NCI-H2107 treated with DMSO at 0.1 percent for 48 hours (cell line): ENCODE data around the gene INTS6.
A peak's percentile ranks its signal among the peaks of the same experiment; 100 is the strongest.
"Not testable (repeated sequence)": the region's sequence is repeated elsewhere in the genome, so short reads cannot be mapped to it uniquely, and the experiment has no call there.

Experiments used
- DNase-seq: peaks from one replicate; lab custom pipeline; 2025; ENCODE audit not compliant: unreplicated experiment; lab: John Stamatoyannopoulos, UW

INTS6 gene

GRCh38 chr13:51417716-51418115, 35.1 kb downstream of the INTS6 start:
- no peak for DNase-seq

- no peak for DNase-seq
Observed at GRCh38 chr13:51416107-51416506, 36.7 kb downstream of the INTS6 start.

- not testable (repeated sequence) for DNase-seq
Observed at GRCh38 chr13:51415339-51415738, 37.5 kb downstream of the INTS6 start.

- DNase-seq, result peak; percentile 53
Observed at GRCh38 chr13:51412431-51412830, 40.4 kb downstream of the INTS6 start.

GRCh38 chr13:51405176-51405575, 47.7 kb downstream of the INTS6 start:
- DNase-seq, result no peak

- DNase-seq, result no peak
Observed at GRCh38 chr13:51397262-51397941, 55.4 kb downstream of the INTS6 start.

GRCh38 chr13:51396352-51396751, 56.5 kb downstream of the INTS6 start:
- DNase-seq, result no peak

GRCh38 chr13:51394724-51395123, 58.1 kb downstream of the INTS6 start:
- no peak for DNase-seq

GRCh38 chr13:51385114-51385513, 67.7 kb downstream of the INTS6 start:
- no peak for DNase-seq

GRCh38 chr13:51380269-51380668, 72.6 kb downstream of the INTS6 start:
- DNase-seq, result peak; percentile 69

- no peak for DNase-seq
Observed at GRCh38 chr13:51373451-51373850, 79.4 kb downstream of the INTS6 start.

- DNase-seq, result no peak
Observed at GRCh38 chr13:51371768-51372399, 81.0 kb downstream of the INTS6 start.

- no peak for DNase-seq
Observed at GRCh38 chr13:51370811-51371210, 82.0 kb downstream of the INTS6 start.

- DNase-seq, result no peak
Observed at GRCh38 chr13:51370116-51370515, 82.7 kb downstream of the INTS6 start.

GRCh38 chr13:51364404-51365008, 88.3 kb downstream of the INTS6 start:
- DNase-seq, result no peak

GRCh38 chr13:51363625-51364024, 89.2 kb downstream of the INTS6 start:
- no peak for DNase-seq

GRCh38 chr13:51361106-51361505, 91.7 kb downstream of the INTS6 start:
- no peak for DNase-seq

GRCh38 chr13:51360489-51360888, 92.3 kb downstream of the INTS6 start:
- peak; percentile 33 for DNase-seq

- no peak for DNase-seq
Observed at GRCh38 chr13:51359352-51359751, 93.5 kb downstream of the INTS6 start.

GRCh38 chr13:51357928-51358595, 94.8 kb downstream of the INTS6 start:
- DNase-seq, result no peak

- no peak for DNase-seq
Observed at GRCh38 chr13:51355217-51355616, 97.6 kb downstream of the INTS6 start.

GRCh38 chr13:51349016-51349415, 103.8 kb downstream of the INTS6 start:
- DNase-seq, result no peak
